Upper lobe of left lung (tissue), 6 donors: ENCODE measurements around the gene PNMT. TPM values are rescaled to one million over a fixed set of nuclear protein-coding genes. Genes with fewer than 3 reads are reported as not detected.

ENCODE experiments used
- ATAC-seq, 2 donors: fragments of 200-7000 bp; cut with Tn5 transposase; one replicate each; pipeline ENCODE4 v1.9.1; 2022; ENCODE audit warnings: mild to moderate bottlenecking in 2 of 2, moderate library complexity in 2 of 2; ENCODE audit not compliant: low FRiP score in 2 of 2
- DNase-seq, 2 donors: peaks; one replicate each; pipeline ENCODE4 v3.0.0-alpha.2; 2019 to 2020
- H3K27ac ChIP-seq, 4 donors: fragments of 200-600 bp; sonication (generic); one replicate each; pipeline ENCODE4 v1.5.1; 2016 to 2019
- H3K27me3 ChIP-seq, 4 donors: fragments of 200-600 bp; sonication (generic); one replicate each; pipeline ENCODE4 v1.5.1; 2017 to 2019
- H3K36me3 ChIP-seq, 4 donors: fragments of 200-600 bp; sonication (generic); one replicate each; pipeline ENCODE4 v1.5.1; 2016 to 2019
- H3K4me1 ChIP-seq, 4 donors: fragments of 200-600 bp; sonication (generic); one replicate each; pipeline ENCODE4 v1.5.1; 2018 to 2019
- H3K4me3 ChIP-seq, 4 donors: fragments of 200-600 bp; sonication (generic); one replicate each; pipeline ENCODE4 v1.5.1; 2017 to 2019; ENCODE audit warnings: mild to moderate bottlenecking in 2 of 4, moderate library complexity in 1 of 4
- H3K9me3 ChIP-seq, 4 donors: fragments of 200-600 bp; sonication (generic); one replicate each; pipeline ENCODE4 v1.5.1; 2018 to 2019
- EP300 ChIP-seq, 4 donors: sonication (generic); formaldehyde crosslinking; IDR thresholded peaks; one replicate each; pipeline ENCODE4 v1.5.1; 2017; ENCODE audit warnings: antibody characterized with exemption in 4 of 4, control low read depth in 2 of 4
- POLR2A ChIP-seq, 4 donors: fragments of 450-650 bp; IDR thresholded peaks; one replicate each; pipeline ENCODE4 v1.5.1; 2016 to 2017; ENCODE audit warnings: antibody characterized with exemption in 4 of 4, mild to moderate bottlenecking in 2 of 4
- POLR2AphosphoS5 ChIP-seq, 2 donors: sonication (generic); formaldehyde crosslinking; IDR thresholded peaks; one replicate each; pipeline ENCODE4 v1.5.1; 2017; ENCODE audit warnings: antibody characterized with exemption in 2 of 2
- WGBS, 2 donors: methylation state at CpG; one replicate each; pipeline ENCODE4 v1.1.5; 2017 to 2018; 5-methylcytosine and 5-hydroxymethylcytosine counted together
- total RNA-seq, 6 donors: library from RNA; depleted of rRNA in 4 of 6; stranded (reverse); fragments of >200 nt in 4 of 6; gene quantifications; one replicate each; pipeline versions ENCODE4 v1.1.0 to v1.2.1, GENCODE V29; 2016 to 2021
- TF ChIP-seq, protein P1 (sequence below), 6 experiments: fragments of 450-650 bp in 4 of 6; fragments of 200-600 bp in 2 of 6; sonication (generic) in 2 of 6; IDR thresholded peaks; one replicate each; pipeline ENCODE4 v1.5.1; 2016 to 2019; ENCODE audit warnings: antibody characterized with exemption in 6 of 6
- donor health status: DM: no; HTN: no; CAD: no; lungs with moderate emphysema.
- donor health status: DM: no; HTN: yes; CAD: no; lungs with severe emphysema.

Gene PNMT
- total RNA-seq, 6 donors from 2014 or later, result 3.1 to 21.3 (median 7.0) TPM

DNA sequence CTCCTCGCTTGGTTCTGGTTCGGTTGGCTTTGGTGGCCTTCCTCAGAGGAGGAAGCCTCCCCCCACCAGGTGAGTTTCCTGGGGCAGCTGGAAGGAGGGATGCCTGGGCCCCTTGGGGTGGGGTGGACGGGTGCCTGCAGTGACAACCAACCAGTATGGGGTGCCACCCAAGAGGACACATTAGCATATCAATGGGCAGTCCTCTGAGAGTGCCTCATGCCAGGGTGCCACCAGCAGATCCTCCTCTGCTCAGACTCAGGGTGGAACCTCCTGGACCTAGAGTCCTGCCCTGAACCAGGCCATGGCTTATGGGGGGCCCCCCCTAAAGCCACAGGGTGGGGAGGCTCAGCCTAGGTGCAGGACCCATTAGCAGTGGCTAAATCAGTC lies 38.8 kb upstream of the PNMT start:
- Histone ChIP-seq H3K27ac (peak overlapping the region in 3 of 4 donors; percentile 42 to 77 (median 42)), H3K4me1 (peaks cover 6 to 43% (median 29%) of the 10 kb centered on the region in 4 donors), H3K4me3 (no peak overlapping the region), H3K9me3 (no peaks in the 10 kb centered on the region), H3K27me3 (peaks cover 4 to 17% (median 14%) of the 10 kb centered on the region in 4 donors), H3K36me3 (no peaks in the 10 kb centered on the region)
- TF ChIP-seq EP300 (IDR thresholded peaks at IDR 0.05), result no peak
- no peak for TF ChIP-seq POLR2A (IDR thresholded peaks at IDR 0.05)
- TF ChIP-seq POLR2AphosphoS5 (IDR thresholded peaks at IDR 0.05), result no peak
- TF ChIP-seq, protein P1, sequence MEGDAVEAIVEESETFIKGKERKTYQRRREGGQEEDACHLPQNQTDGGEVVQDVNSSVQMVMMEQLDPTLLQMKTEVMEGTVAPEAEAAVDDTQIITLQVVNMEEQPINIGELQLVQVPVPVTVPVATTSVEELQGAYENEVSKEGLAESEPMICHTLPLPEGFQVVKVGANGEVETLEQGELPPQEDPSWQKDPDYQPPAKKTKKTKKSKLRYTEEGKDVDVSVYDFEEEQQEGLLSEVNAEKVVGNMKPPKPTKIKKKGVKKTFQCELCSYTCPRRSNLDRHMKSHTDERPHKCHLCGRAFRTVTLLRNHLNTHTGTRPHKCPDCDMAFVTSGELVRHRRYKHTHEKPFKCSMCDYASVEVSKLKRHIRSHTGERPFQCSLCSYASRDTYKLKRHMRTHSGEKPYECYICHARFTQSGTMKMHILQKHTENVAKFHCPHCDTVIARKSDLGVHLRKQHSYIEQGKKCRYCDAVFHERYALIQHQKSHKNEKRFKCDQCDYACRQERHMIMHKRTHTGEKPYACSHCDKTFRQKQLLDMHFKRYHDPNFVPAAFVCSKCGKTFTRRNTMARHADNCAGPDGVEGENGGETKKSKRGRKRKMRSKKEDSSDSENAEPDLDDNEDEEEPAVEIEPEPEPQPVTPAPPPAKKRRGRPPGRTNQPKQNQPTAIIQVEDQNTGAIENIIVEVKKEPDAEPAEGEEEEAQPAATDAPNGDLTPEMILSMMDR (IDR thresholded peaks at IDR 0.05), result no peak
- ATAC-seq (no peak), DNase-seq (peak in 1 of 2 donors; percentile 47)
- 42 to 71% methylated on average over 3 of the region's 3 CpGs for WGBS, 2 donors

DNA sequence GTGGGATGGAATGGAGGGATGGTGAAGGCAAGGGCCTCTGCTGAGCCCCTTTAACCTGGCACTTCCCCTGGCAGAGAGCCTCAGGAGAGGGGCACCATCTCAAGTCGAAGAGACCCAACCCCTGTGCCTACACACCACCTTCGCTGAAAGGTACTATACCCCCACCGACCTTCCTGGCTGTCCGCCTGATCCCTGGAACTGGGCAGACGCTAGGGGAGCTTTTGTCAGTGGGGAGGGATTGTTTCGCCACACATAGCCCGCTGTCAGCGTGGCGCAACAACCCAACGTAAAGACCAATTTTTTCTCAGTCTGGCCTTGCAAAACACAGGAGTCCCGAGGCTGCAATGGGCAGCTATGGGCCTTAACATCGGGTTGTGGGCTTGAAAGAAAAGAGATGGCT lies 38.4 kb upstream of the PNMT start:
- Histone ChIP-seq H3K27ac (peak overlapping the region in 3 of 4 donors; percentile 42 to 77 (median 49)), H3K27me3 (peaks cover 4 to 17% (median 14%) of the 10 kb centered on the region in 4 donors), H3K36me3 (no peaks in the 10 kb centered on the region), H3K4me3 (peak overlapping the region in 1 of 4 donors; percentile 10), H3K9me3 (no peaks in the 10 kb centered on the region), H3K4me1 (peaks cover 10 to 45% (median 32%) of the 10 kb centered on the region in 4 donors)
- 68% methylated on average over 12 of the region's 12 CpGs for WGBS, 2 donors
- DNase-seq (peak in 1 of 2 donors; percentile 48), ATAC-seq (no peak)
- TF ChIP-seq EP300 (IDR thresholded peaks at IDR 0.05), result no peak
- no peak for TF ChIP-seq POLR2AphosphoS5 (IDR thresholded peaks at IDR 0.05)
- TF ChIP-seq, protein P1 (IDR thresholded peaks at IDR 0.05), result no peak
- TF ChIP-seq POLR2A (IDR thresholded peaks at IDR 0.05), result no peak

DNA sequence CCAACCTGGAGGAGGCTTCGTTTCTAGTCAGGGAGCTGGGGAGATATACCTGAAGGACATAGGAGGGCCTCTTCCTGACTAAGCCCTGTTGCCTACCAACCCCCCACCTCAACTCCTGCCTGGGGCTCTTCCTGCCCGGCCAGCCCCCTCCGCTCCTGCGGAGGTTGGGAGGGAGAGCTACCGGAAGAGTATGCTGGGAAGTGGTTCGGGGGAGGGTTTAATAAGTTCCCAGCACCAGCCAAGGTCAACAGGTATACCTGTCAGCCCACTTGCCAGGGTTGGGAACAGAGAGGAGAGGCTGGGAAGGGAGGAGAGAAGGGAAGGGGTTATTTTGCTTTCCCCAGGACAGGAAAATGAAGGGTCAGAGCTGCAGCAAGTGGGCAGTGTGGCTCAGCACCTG lies 36.9 kb upstream of the PNMT start:
- peak in 1 of 2 donors; percentile 20 for ATAC-seq
- peak in 1 of 2 donors; percentile 81 for DNase-seq
- Histone ChIP-seq H3K9me3 (no peaks in the 10 kb centered on the region), H3K4me3 (peak overlapping the region in 1 of 4 donors; percentile 16), H3K27ac (peak overlapping the region; percentile 33 to 77 (median 49)), H3K36me3 (no peaks in the 10 kb centered on the region), H3K27me3 (peaks cover 4 to 16% (median 12%) of the 10 kb centered on the region in 4 donors), H3K4me1 (peaks cover 16 to 54% (median 40%) of the 10 kb centered on the region in 4 donors)
- TF ChIP-seq, protein P1 (IDR thresholded peaks at IDR 0.05), result no peak
- TF ChIP-seq POLR2AphosphoS5 (IDR thresholded peaks at IDR 0.05), result peak in 1 of 2 donors; percentile 53
- TF ChIP-seq EP300 (IDR thresholded peaks at IDR 0.05), result peak in 1 of 4 donors; percentile 26
- peak in 1 of 4 donors; percentile 51 for TF ChIP-seq POLR2A (IDR thresholded peaks at IDR 0.05)
- WGBS, 2 donors, result 31 to 48% methylated on average over 6 of the region's 6 CpGs

DNA sequence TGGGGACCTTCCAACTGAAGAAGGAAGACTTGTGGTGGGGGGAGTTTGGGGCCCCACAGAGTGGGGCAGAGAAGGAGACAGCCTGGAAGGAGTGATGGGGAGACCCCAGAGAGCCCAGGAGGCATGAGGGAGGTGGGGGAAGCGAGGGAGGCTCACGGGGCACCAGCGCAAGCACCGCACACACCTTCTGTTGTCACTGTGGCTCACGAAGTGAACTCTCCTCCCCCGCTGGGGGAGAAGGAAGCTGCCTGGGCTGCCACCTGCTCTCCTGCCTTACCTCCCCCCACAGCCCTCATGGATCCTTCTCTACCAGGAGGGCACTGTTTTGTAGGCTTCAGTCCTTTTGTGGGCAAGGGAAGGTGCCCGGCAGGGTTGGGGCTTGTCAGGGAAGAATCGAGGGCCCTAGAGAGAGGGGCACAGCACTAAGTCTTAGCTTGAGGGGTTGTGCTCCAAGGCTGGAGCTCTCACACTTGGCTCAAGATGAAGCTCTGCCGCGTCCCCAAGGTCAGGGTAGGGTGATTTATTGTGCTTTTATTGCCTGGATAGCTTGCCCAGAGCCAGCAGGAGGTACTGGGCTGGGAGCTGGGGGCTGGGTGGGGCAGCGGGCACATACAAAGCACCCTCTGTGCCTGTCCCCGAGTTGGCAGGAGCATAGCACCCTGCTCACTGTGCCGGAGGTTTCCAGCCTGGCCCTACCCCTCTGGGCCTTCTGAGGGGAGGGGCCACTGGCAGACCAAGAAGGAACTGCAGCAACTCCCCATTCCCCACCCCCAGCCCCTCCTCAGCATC lies 35.9 kb upstream of the PNMT start:
- no peaks in the 10 kb centered on the region for H3K9me3 ChIP-seq
- H3K4me1 ChIP-seq, result peaks cover 13 to 49% (median 34%) of the 10 kb centered on the region in 4 donors
- H3K27me3 ChIP-seq, result peaks cover 4 to 6% (median 5%) of the 10 kb centered on the region in 4 donors
- no peaks in the 10 kb centered on the region for H3K36me3 ChIP-seq
- peak overlapping the region in 2 of 4 donors; percentile 15 to 16 for H3K4me3 ChIP-seq
- peak in 1 of 2 donors; percentile 65 for DNase-seq
- no peak for TF ChIP-seq EP300 (IDR thresholded peaks at IDR 0.05)
- peak in 1 of 4 donors; percentile 15 for TF ChIP-seq POLR2A (IDR thresholded peaks at IDR 0.05)
- peak overlapping the region; percentile 33 to 77 (median 49) for H3K27ac ChIP-seq
- no peak for ATAC-seq
- 38 to 52% methylated on average over 8 to 13 of the region's 13 CpGs for WGBS, 2 donors

DNA sequence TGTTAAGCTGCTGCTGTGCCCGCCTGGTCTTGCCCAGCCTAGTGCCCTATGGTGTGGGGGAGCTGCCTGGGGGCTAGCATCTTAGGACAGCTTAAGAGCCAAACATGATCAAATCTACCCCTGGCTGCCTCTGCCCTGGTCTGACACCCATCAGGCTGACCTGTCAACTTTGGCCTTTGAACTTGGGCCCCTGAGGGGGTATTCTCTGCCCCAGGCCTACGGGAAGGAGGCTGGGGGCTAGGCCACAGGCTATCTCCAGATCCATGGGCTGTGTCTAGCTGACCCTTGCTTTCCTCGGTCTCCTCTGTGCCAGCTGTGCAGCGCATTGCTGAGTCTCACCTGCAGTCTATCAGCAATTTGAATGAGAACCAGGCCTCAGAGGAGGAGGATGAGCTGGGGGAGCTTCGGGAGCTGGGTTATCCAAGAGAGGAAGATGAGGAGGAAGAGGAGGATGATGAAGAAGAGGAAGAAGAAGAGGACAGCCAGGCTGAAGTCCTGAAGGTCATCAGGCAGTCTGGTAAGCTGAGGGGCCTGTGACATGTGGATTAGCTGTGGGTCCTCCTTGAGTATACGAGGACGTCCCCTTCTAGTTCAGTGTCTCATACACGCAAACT lies 34.6 kb upstream of the PNMT start:
- ATAC-seq (no peak), DNase-seq (no peak)
- Histone ChIP-seq H3K36me3 (no peaks in the 10 kb centered on the region), H3K9me3 (no peaks in the 10 kb centered on the region), H3K27ac (peak overlapping the region in 2 of 4 donors; percentile 19 to 77), H3K27me3 (no peaks in the 10 kb centered on the region), H3K4me3 (no peak overlapping the region), H3K4me1 (peaks cover 22 to 50% (median 43%) of the 10 kb centered on the region in 4 donors)
- TF ChIP-seq, protein P1 (IDR thresholded peaks at IDR 0.05), result no peak
- WGBS, 2 donors, result 67 to 76% methylated on average over 6 to 8 of the region's 8 CpGs
